Activated naive CD4-positive, alpha-beta T cell (primary cell): ENCODE data around the gene CDKN1B.
A peak's percentile ranks its signal among the peaks of the same experiment; 100 is the strongest.

Experiments
- DNase-seq, 4 experiments: peaks; one replicate each; lab custom pipeline; 2025; lab: John Stamatoyannopoulos, UW

CDKN1B gene

GRCh38 chr12:12716793-12717585 lies at the start of gene CDKN1B:
Gene CDKN1B (plus strand): TSS chr12:12717368. CDS start chr12:12717840, 472 bp downstream.
- peak; percentile 56 to 78 (median 66) for DNase-seq

GRCh38 chr12:12668005-12668404 lies 49.2 kb upstream of the CDKN1B start:
- no peak for DNase-seq

GRCh38 chr12:12669020-12669419 lies 48.1 kb upstream of the CDKN1B start:
- DNase-seq = no peak

- DNase-seq = no peak
Observed at GRCh38 chr12:12671850-12672660, 45.1 kb upstream of the CDKN1B start.

GRCh38 chr12:12673296-12673695 lies 43.9 kb upstream of the CDKN1B start:
- no peak for DNase-seq

- DNase-seq = no peak
Observed at GRCh38 chr12:12676605-12677004, 40.6 kb upstream of the CDKN1B start.

- DNase-seq = no peak
Observed at GRCh38 chr12:12681061-12681765, 36.0 kb upstream of the CDKN1B start.

- DNase-seq = no peak
Observed at GRCh38 chr12:12682284-12682683, 34.9 kb upstream of the CDKN1B start.

GRCh38 chr12:12683136-12683697 lies 34.0 kb upstream of the CDKN1B start:
- no peak for DNase-seq

- DNase-seq = no peak
Observed at GRCh38 chr12:12683725-12684124, 33.4 kb upstream of the CDKN1B start.

GRCh38 chr12:12684375-12685106 lies 32.6 kb upstream of the CDKN1B start:
- no peak for DNase-seq

GRCh38 chr12:12685305-12685704 lies 31.9 kb upstream of the CDKN1B start:
- no peak for DNase-seq

- no peak for DNase-seq
Observed at GRCh38 chr12:12686472-12686871, 30.7 kb upstream of the CDKN1B start.

- no peak for DNase-seq
Observed at GRCh38 chr12:12686925-12687324, 30.2 kb upstream of the CDKN1B start.

GRCh38 chr12:12689647-12690300 lies 27.4 kb upstream of the CDKN1B start:
- DNase-seq = no peak

- no peak for DNase-seq
Observed at GRCh38 chr12:12691549-12691948, 25.6 kb upstream of the CDKN1B start.

- no peak for DNase-seq
Observed at GRCh38 chr12:12693111-12693671, 24.0 kb upstream of the CDKN1B start.

GRCh38 chr12:12696562-12697383 lies 20.4 kb upstream of the CDKN1B start:
- DNase-seq = peak; percentile 69 to 90 (median 81)

- no peak for DNase-seq
Observed at GRCh38 chr12:12699345-12699744, 17.8 kb upstream of the CDKN1B start.

- no peak for DNase-seq
Observed at GRCh38 chr12:12700254-12700653, 16.9 kb upstream of the CDKN1B start.
